ENCODE data around the gene SPEF1. TPM values are rescaled to one million over a fixed set of nuclear protein-coding genes. Genes with fewer than 3 reads are reported as not detected.

Gene SPEF1
- total and polyA plus RNA-seq, 2 of the 4 experiments (the other 2 are of a cell fraction) = 0.15 TPM; not detected in 1

- H3K18ac ChIP-seq (ENCODE audit: low read depth, low read length) = no peak overlapping the region
- H3K56ac ChIP-seq (ENCODE audit: extremely low read depth, insufficient read depth, low read length) = no peak overlapping the region
- no peaks in the 10 kb centered on the region for H3K79me1 ChIP-seq (ENCODE audit: low read depth in 1 of 2, low read length in 2 of 2)
- in situ Hi-C loops (cut with MboI; ENCODE audit: low sequenced_read_pairs) (no loop called here), dilution Hi-C loops (cut with HindIII; ENCODE audit: low sequenced_read_pairs, unreplicated experiment) (no loop called here), intact Hi-C loops (cut with micrococcal nuclease) (no loop called here)
- H4K20me1 ChIP-seq (ENCODE audit: insufficient read depth, low read length) = no peaks in the 10 kb centered on the region
- H2BK5ac ChIP-seq (ENCODE audit: low read depth, low read length, poor library complexity, severe bottlenecking) = no peak overlapping the region
- H3K4me3 ChIP-seq (ENCODE audit: insufficient read depth, low read depth, low read length) = no peak overlapping the region
- no peaks in the 10 kb centered on the region for H3K9me1 ChIP-seq (ENCODE audit: insufficient read depth, low read length)
- no peak overlapping the region for H3K9ac ChIP-seq (ENCODE audit: low read depth, low read length)
- ChIA-PET POLR2A (ENCODE audit: unreplicated experiment) (interaction anchor here (0.9 kb wide), 1 partner anchor 80 kb away, joined by 4 read pairs; the partner anchor contains the start of gene AP5S1), CTCF (interaction anchor here (0.6 to 1.4 kb wide), 2 partner anchors 13 to 44 kb away, joined by 3 read pairs; no protein-coding TSS in a partner anchor)
- DNase-seq (no peak), ATAC-seq (ENCODE audit: low read depth) (no peak)
- H4K91ac ChIP-seq (ENCODE audit: insufficient read depth, low read depth, low read length) = no peak overlapping the region
- no CpG with 5 or more reads among the region's 7 CpGs for WGBS, 2 experiments (ENCODE audit: extremely low coverage in 2 of 2, insufficient read length in 1 of 2)
- H2AFZ ChIP-seq (replicated peaks; ENCODE audit: low read length, poor library complexity) = no peak overlapping the region
- TF ChIP-seq USF2 (IDR thresholded peaks at IDR 0.05; ENCODE audit: low read depth, low read length) = no peak
- no peak for TF ChIP-seq RCOR1 (IDR thresholded peaks at IDR 0.05; ENCODE audit: insufficient replicate concordance, low read length)
- TF ChIP-seq MAFK (IDR thresholded peaks at IDR 0.05; ENCODE audit: low read depth, low read length) = no peak
- no peak for TF ChIP-seq SMC3 (IDR thresholded peaks at IDR 0.05; ENCODE audit: low read depth, low read length)
- TF ChIP-seq FOS (IDR thresholded peaks at IDR 0.05; ENCODE audit: low read depth, low read length) = no peak
- no peak for TF ChIP-seq CTCF (conservative IDR thresholded peaks at IDR 0.05; ENCODE audit: low read depth, low read length)
- no peak for TF ChIP-seq RFX5 (IDR thresholded peaks at IDR 0.05; ENCODE audit: low read depth, low read length)
- no peak overlapping the region for H4K5ac ChIP-seq (ENCODE audit: low read depth, low read length)
- no peaks in the 10 kb centered on the region for H3K9me3 ChIP-seq (ENCODE audit: control insufficient read depth, insufficient read depth, low read length)
- no peak overlapping the region for H3K27ac ChIP-seq (ENCODE audit: insufficient read depth, low read length)
- H3K36me3 ChIP-seq (ENCODE audit: control insufficient read depth, insufficient read depth, low read length) = no peaks in the 10 kb centered on the region
- no peak overlapping the region for H3K23ac ChIP-seq (ENCODE audit: low read depth, low read length)
- BruUV-seq (replicated peaks) = no TSS peak
- peak overlapping the region; percentile 13 for H2AK9ac ChIP-seq (replicated peaks; ENCODE audit: low read depth, low read length, poor library complexity)
- H2BK20ac ChIP-seq (ENCODE audit: low read depth, low read length) = no peak overlapping the region
- H2BK15ac ChIP-seq (ENCODE audit: low read depth, low read length) = no peak overlapping the region
- H4K8ac ChIP-seq (ENCODE audit: low read depth in 2 of 2, low read length in 2 of 2) = no peak overlapping the region
- H2AK5ac ChIP-seq (ENCODE audit: low read depth, low read length) = no peak overlapping the region
- H3K4me1 ChIP-seq (ENCODE audit: control insufficient read depth, insufficient read depth, low read length) = no peaks in the 10 kb centered on the region
- H3K4me2 ChIP-seq (ENCODE audit: low read depth, low read length) = no peak overlapping the region
- no peak overlapping the region for H3K14ac ChIP-seq (replicated peaks; ENCODE audit: low read depth, low read length)
- H3K4ac ChIP-seq (ENCODE audit: low read depth, low read length) = no peak overlapping the region
- H2BK120ac ChIP-seq (ENCODE audit: low read depth, low read length) = no peak overlapping the region
- H3K27me3 ChIP-seq (ENCODE audit: control insufficient read depth, insufficient read depth, low read length) = peaks cover 20% of the 10 kb centered on the region
Observed at GRCh38 chr20:3739926-3740451, 41.3 kb downstream of the SPEF1 start.

Data from IMR-90 (cell line).